Mammary epithelial cell (primary cell): ENCODE data around the gene GABPB1.

Experiments used
- CTCF ChIP-seq, 2 donors: IDR thresholded peaks in 1 of 2; conservative IDR thresholded peaks in 1 of 2; 2 replicates each; pipeline ENCODE4 v1.5.1; 2011 to 2012; ENCODE audit warnings: inconsistent platforms in 2 of 2, low read length in 2 of 2, mild to moderate bottlenecking in 2 of 2, control low read depth in 1 of 2, low read depth in 1 of 2; ENCODE audit not compliant: insufficient read depth in 1 of 2; ENCODE audit errors: extremely low read depth in 1 of 2
- EZH2 ChIP-seq: IDR thresholded peaks from 2 replicates; pipeline ENCODE4 v1.6.1; 2012; ENCODE audit warnings: low read length, inconsistent platforms, borderline replicate concordance

DNA sequence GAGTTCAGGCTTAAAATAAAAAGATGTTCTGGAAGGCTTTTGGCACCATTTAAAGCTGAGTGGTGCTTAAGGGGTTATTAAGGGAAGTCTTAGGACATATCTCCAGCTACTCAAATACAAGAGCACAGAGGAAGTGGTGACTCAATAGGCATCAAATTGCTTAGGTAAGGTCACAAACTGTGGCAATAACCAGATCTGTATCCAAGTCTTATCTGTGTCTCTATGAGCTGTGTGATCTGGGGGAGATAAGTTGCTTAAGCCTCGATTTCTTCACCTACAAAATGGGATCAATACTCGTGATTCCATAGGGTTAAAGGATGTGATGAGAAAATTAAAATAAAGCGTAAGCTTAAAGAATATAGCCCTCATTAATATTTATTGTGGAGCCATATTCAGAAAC lies 97.1 kb downstream of the GABPB1 start:
- no peak for TF ChIP-seq CTCF (conservative IDR thresholded peaks at IDR 0.05 in 1 of 2, IDR thresholded peaks at IDR 0.05 in 1 of 2; ENCODE audit: extremely low read depth in 1 of 2, insufficient read depth in 1 of 2, low read depth in 1 of 2, low read length in 2 of 2)
- TF ChIP-seq EZH2 = no peak
